GM18517 (cell line): ENCODE measurements around the gene ZNF462.
"Not testable (repeated sequence)": the region's sequence is repeated elsewhere in the genome, so short reads cannot be mapped to it uniquely, and the experiment has no call there.

Experiments
- ATAC-seq: cut with Tn5 transposase; IDR thresholded peaks from one replicate; pipeline ENCODE4 v1.9.1; 2021; ENCODE audit warnings: mild to moderate bottlenecking, moderate library complexity; ENCODE audit not compliant: unreplicated experiment

Gene ZNF462

DNA sequence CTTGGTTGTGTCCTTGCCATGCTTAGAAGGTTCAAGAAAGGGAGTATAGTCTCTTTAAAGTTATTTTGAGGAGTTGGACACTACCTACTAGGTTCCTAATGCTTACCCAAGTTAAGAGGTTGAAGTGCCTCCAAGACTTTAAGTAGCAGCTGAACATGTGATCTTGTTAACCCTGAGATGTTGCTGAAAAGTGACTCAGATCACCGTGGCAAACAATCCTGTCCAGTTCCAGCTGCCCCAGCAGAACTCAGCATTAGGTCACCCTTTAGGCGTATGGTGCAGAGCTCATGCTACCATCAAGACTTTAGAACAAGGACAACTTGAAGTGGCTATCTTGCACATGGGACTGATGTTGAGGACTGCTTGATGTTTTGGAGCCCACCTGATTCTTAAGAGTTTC, 22.5 kb downstream of the ZNF462 start:
- no peak for ATAC-seq

DNA sequence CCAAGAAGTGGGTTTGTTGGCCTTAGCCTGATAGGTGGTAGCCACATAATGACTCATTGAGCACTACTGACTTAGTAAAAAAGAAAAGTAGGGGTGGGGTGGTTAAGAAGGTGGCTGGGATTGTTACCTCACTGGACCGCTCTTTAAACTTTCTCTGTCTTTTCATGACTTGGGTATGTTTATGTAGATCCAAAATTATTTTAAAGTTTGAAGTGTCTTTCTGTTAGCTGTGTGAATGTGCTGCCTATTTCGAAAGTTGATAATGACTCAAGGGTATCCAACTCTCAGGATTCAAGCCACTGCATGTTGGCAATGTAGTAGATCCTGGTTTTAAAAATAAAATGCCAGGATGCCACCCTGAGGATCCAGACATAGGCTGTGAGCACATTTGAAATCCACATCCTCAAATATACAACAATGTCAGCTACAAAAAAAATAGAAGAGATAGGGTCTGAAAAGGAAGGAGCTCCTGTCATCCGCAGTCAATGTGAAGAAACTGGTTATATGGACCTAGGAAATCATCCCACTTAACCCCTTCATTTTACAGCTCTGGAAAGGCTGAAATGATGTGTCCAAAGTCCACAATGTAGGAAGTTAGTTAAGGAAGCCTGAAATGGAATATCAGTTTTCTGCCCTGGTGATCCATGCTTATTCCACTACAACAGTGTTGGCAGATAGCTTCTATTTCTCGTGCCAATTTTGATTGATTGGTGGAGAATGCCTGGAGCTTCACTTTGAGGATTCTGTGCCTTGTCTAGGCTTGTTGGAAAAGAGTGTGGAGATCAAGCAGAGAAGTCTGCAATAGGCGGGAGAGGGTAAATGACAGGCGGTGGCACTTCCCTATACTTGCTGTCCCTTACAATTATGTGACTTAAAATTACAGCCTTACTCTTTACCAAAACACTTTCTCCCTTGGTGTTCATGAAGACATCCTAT, 23.4 kb downstream of the ZNF462 start:
- no peak for ATAC-seq

- ATAC-seq, result no peak
These were observed 24.1 kb downstream of the ZNF462 start for GRCh38 chr9:106887066-106887465.

GRCh38 chr9:106889061-106889590, 26.2 kb downstream of the ZNF462 start:
- no peak for ATAC-seq

GRCh38 chr9:106890608-106891007, 27.6 kb downstream of the ZNF462 start:
- no peak for ATAC-seq

- ATAC-seq, result no peak
These were observed 28.3 kb downstream of the ZNF462 start for GRCh38 chr9:106891286-106891685.

DNA sequence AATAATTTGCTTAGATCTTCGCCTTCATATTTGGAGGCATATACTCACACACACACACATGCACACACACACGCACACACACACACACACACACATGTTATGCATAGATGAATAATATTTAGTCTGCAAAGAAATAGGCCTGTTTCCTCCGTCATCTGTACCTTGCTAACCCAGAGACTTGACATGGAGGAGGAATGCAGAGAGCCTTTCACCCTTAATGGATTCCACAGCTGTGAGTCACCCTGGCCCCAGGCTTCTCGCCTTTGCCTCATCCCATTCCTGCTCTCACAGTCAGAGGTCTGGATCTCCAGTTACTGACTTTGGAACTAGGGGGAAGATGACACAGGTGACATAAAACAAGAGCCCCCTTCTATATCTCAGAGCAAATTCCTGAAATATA, 29.7 kb downstream of the ZNF462 start:
- ATAC-seq, result no peak

DNA sequence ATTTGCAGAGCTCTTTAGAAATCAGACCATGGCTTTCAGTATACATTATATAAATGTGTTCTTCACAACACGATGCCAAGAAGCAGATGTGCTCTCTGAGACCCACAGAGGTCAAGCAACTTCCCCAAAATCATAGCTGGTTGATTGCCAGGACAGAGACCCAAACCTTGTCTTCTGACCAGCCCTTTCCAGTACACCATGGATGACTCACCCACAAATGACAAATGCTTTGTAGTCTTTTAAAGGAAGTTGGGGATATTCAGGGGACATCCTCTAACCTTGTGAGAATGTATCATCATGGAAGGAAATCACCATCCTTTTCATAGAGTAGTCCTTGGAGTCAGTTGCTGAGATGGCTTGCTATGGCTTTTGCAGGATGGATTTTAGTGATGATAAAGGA, 30.1 kb downstream of the ZNF462 start:
- ATAC-seq, result no peak

DNA sequence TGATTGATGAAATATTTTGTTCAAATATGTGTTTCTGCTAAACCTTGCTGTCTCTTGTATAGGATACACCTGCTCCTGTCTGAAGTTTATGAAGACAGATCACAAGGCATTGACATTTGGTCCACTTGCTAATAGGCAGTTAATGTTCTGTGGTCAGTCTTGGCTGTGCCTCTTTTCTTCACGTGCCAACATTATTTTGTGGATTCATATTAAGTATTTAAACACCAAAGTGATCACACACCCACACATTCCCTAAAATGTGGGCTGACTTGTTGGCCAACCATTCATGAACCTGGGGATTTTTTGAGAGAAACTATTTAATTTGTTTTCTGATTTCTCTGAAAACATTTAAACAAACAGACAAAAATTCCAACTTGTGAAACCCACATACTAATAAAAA, 33.7 kb downstream of the ZNF462 start:
- ATAC-seq, result no peak

- no peak for ATAC-seq
These were observed 34.3 kb downstream of the ZNF462 start for GRCh38 chr9:106897236-106897635.

GRCh38 chr9:106897751-106898150, 34.8 kb downstream of the ZNF462 start:
- no peak for ATAC-seq

- not testable (repeated sequence) for ATAC-seq
These were observed 37.6 kb downstream of the ZNF462 start for GRCh38 chr9:106900523-106900922.

DNA sequence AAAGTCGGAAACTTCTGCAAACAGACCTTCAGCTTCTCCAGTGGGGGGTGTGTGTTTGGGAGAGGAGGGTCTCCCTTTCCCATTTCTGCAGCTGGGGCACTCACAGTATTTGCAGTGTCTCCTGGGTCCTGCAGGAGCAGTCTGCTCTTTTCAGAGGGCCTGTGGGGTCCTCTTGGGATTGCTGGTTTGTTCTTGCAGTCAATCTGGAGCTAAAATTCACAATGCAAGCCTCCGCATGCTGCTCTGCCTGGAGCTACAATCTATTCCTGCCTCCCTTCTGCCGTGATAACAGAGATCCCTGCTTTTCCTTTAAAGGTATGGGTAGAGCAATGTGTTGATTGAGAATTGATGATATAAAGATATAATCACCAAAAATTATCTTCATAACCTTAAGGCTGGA, 43.2 kb downstream of the ZNF462 start:
- ATAC-seq, result no peak

- no peak for ATAC-seq
These were observed 49.0 kb downstream of the ZNF462 start for GRCh38 chr9:106911951-106912350.

DNA sequence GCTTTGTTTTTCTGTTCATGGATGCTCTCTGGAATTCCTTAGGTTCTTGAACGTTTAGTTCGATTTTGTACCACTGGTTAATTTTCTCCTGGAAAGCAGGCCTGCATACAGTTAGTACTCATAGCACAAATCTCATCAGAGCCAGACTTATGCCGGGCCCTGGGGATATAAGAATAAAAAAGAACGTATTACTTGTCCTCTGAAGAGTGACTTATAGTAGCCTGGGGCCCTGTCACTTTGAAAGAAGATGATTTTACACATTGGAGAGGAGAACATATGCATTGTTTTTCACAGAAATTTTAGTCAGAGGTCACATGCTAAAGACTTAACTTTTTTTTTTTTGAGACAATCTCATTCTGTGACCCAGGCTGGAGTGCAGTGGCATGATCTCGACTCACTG, 50.3 kb downstream of the ZNF462 start:
- ATAC-seq, result no peak

GRCh38 chr9:106915851-106916250, 52.9 kb downstream of the ZNF462 start:
- no peak for ATAC-seq

GRCh38 chr9:106916466-106917235, 53.7 kb downstream of the ZNF462 start:
- no peak for ATAC-seq

DNA sequence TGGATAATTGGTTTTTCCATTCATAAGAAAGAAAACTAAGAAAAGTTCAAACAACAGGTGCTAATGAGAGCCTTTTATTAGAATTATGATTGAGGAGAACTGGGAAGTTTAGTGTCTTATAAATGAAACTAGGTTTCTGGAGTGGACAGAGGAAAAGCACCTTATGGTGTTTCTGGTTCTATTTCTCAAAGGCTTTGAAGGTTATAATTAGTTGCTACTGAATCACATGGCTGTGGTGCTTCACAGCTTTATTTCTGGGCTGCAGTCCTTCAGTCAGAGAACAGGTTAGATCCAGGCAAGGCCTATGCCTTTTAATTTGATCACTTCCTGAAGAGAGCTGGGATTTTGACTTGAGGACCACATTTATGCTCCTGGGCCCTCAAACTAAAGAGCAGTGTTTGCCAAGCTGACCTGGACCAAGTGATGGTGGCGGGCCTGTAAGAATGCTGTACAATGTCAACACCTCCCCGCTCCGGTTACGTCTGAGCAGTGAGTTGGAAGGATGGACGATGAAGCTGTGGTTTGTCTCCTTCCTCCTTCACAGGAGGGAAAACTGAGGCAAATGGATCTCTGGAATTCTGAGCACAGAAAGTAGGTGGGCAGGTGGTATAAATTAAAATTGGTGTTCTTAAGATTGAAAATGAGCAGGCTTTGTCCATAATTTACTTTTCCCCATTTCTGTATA, 56.0 kb downstream of the ZNF462 start:
- no peak for ATAC-seq

GRCh38 chr9:106920091-106920490, 57.1 kb downstream of the ZNF462 start:
- ATAC-seq, result no peak

DNA sequence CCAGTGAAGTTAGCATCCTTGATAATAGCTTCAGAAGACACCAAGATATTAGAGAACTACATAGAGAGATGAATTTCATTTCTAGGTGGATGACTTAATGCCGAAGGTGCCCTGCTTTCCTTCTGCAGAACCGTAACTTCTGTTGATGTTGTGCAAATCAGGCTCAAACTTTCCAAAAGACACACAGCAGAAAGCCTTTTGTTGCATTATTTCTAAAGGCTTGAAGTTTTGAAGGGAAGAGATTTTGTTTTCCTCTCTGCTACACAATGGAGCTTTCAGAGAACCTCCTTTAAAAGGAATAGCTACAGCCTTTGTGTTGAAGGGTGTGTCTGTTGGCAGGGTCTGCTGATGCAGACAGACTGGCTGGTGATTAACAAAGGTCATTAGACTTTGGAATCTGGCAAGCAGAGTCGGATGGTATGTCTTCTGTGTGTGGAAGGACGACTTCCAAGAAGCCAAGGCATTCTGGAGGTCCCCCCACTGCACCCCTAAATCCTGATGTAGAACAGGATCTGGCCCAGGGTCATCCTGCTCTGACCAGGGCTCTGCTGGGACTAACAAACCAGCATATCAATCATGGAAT, 57.8 kb downstream of the ZNF462 start:
- ATAC-seq, result no peak
